Measurements from ENCODE around the gene PLAU. TPM values are rescaled to one million over a fixed set of nuclear protein-coding genes. Genes with fewer than 3 reads are reported as not detected.

Gene PLAU
- total and polyA plus RNA-seq, 10 of the 15 experiments (the other 5 are each of a cell fraction or from before 2014, with no cell fraction given): 2.5 to 20.9 (median 11.5) TPM

DNA sequence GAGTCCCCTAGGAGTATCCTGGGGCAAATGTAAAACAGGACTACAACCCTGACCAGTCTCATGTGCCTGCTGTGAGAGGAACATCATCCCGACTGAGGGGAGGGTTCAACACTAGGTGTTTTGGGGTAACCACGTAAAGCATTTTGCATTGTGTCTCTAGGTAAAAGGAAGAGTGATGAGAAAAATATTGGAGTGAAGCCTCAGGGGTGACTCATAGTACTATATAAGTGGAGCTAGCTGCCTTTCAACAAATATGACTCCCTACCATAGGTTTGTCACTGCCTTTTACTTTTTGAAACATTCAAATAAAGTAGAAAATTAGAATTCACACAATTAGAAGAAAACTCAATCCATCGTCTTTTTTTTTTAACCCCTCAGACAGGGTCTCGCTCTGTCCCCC lies 34.0 kb upstream of the PLAU start:
- Histone ChIP-seq H3K4me3 (no peak overlapping the region), H3K9ac (ENCODE audit: control insufficient read depth, insufficient read depth, low read length) (no peak overlapping the region), H3K79me2 (ENCODE audit: control insufficient read depth, insufficient read depth, low read length) (peaks cover 6% of the 10 kb centered on the region), H2AFZ (ENCODE audit: control insufficient read depth, low read depth, low read length) (no peak overlapping the region), H3K27ac (ENCODE audit: control insufficient read depth, insufficient read depth) (no peak overlapping the region), H3K27me3 (replicated peaks in 1 of 2; ENCODE audit: control insufficient read depth in 2 of 2, insufficient read depth in 2 of 2, low read length in 1 of 2) (no peaks in the 10 kb centered on the region), H3K4me2 (ENCODE audit: control insufficient read depth, insufficient read depth) (no peak overlapping the region), H4K20me1 (ENCODE audit: control insufficient read depth, insufficient read depth) (no peaks in the 10 kb centered on the region), H3K4me1 (ENCODE audit: control insufficient read depth, insufficient read depth, low read length) (peaks cover 17% of the 10 kb centered on the region), H3K36me3 (ENCODE audit: control insufficient read depth in 2 of 2, insufficient read depth in 2 of 2, low read length in 1 of 2) (no peaks in the 10 kb centered on the region), H3K9me3 (replicated peaks; ENCODE audit: control insufficient read depth, insufficient read depth, low read length) (no peaks in the 10 kb centered on the region)
- ChIA-PET SMC1A (ENCODE audit: uncharacterized antibody, unreplicated experiment) (interaction anchor here (3.6 to 27.4 kb wide), 4 partner anchors 13 to 103 kb away, joined by 23 to 1048 read pairs (median 164); no protein-coding TSS in a partner anchor), CTCF (interaction anchor here (0.6 to 19.8 kb wide), 5 partner anchors 10 to 381 kb away, joined by 4 to 930 read pairs (median 27); partner anchors contain the start of gene PPP3CB), POLR2A (interaction anchor here (0.6 to 3.3 kb wide), 2 partner anchors 11 to 23 kb away, joined by 9 to 17 read pairs; no protein-coding TSS in a partner anchor), RAD21 (ENCODE audit: unreplicated experiment) (interaction anchor here (0.6 to 21.4 kb wide), 5 partner anchors 15 to 105 kb away, joined by 3 to 616 read pairs (median 149); a partner anchor contains a TSS)
- FAIRE-seq: no peak
- intact Hi-C loops (cut with micrococcal nuclease; ENCODE audit: unreplicated experiment) (loop anchor here (5.0 kb wide), 1 partner anchor 350 kb away; no protein-coding TSS in a partner anchor), in situ Hi-C loops (cut with MboI) (loop anchor here (25.0 kb wide), 1 partner anchor 210 kb away; no protein-coding TSS in a partner anchor)
- no peak for DNase-seq (ENCODE audit: low read depth, low spot score)
- WGBS (ENCODE audit: insufficient coverage, insufficient replicate concordance, low lambda C conversion rate, missing lambda C conversion rate): 87% methylated on average over 4 of the region's 4 CpGs
- ATAC-seq: no peak
- TF ChIP-seq, protein P1, sequence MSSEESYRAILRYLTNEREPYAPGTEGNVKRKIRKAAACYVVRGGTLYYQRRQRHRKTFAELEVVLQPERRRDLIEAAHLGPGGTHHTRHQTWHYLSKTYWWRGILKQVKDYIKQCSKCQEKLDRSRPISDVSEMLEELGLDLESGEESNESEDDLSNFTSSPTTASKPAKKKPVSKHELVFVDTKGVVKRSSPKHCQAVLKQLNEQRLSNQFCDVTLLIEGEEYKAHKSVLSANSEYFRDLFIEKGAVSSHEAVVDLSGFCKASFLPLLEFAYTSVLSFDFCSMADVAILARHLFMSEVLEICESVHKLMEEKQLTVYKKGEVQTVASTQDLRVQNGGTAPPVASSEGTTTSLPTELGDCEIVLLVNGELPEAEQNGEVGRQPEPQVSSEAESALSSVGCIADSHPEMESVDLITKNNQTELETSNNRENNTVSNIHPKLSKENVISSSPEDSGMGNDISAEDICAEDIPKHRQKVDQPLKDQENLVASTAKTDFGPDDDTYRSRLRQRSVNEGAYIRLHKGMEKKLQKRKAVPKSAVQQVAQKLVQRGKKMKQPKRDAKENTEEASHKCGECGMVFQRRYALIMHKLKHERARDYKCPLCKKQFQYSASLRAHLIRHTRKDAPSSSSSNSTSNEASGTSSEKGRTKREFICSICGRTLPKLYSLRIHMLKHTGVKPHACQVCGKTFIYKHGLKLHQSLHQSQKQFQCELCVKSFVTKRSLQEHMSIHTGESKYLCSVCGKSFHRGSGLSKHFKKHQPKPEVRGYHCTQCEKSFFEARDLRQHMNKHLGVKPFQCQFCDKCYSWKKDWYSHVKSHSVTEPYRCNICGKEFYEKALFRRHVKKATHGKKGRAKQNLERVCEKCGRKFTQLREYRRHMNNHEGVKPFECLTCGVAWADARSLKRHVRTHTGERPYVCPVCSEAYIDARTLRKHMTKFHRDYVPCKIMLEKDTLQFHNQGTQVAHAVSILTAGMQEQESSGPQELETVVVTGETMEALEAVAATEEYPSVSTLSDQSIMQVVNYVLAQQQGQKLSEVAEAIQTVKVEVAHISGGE (CRISPR knock-in tag; IDR thresholded peaks at IDR 0.05): no peak
- TF ChIP-seq, protein P2, sequence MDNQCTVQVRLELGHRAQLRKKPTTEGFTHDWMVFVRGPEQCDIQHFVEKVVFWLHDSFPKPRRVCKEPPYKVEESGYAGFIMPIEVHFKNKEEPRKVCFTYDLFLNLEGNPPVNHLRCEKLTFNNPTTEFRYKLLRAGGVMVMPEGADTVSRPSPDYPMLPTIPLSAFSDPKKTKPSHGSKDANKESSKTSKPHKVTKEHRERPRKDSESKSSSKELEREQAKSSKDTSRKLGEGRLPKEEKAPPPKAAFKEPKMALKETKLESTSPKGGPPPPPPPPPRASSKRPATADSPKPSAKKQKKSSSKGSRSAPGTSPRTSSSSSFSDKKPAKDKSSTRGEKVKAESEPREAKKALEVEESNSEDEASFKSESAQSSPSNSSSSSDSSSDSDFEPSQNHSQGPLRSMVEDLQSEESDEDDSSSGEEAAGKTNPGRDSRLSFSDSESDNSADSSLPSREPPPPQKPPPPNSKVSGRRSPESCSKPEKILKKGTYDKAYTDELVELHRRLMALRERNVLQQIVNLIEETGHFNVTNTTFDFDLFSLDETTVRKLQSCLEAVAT (IDR thresholded peaks at IDR 0.05): no peak
- TF ChIP-seq HDGF (IDR thresholded peaks at IDR 0.05): no peak
- no peak for TF ChIP-seq JUNB (IDR thresholded peaks at IDR 0.05)
- no peak for TF ChIP-seq CREM (IDR thresholded peaks at IDR 0.05; ENCODE audit: low read depth)
- no peak for TF ChIP-seq CREB1 (IDR thresholded peaks at IDR 0.05; ENCODE audit: low read depth)
- TF ChIP-seq SP1 (IDR thresholded peaks at IDR 0.05; ENCODE audit: low read depth, low read length): no peak
- TF ChIP-seq, protein P3, sequence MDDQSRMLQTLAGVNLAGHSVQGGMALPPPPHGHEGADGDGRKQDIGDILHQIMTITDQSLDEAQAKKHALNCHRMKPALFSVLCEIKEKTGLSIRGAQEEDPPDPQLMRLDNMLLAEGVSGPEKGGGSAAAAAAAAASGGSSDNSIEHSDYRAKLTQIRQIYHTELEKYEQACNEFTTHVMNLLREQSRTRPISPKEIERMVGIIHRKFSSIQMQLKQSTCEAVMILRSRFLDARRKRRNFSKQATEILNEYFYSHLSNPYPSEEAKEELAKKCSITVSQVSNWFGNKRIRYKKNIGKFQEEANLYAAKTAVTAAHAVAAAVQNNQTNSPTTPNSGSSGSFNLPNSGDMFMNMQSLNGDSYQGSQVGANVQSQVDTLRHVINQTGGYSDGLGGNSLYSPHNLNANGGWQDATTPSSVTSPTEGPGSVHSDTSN (IDR thresholded peaks at IDR 0.05; ENCODE audit: insufficient replicate concordance, low read depth, low read length): no peak
- BruUV-seq (replicated peaks): no TSS peak

Data from GM12878 (cell line).